PFSK-1 (cell line): ENCODE data around the gene LIMK1.

Source experiments
- POLR2AphosphoS5 ChIP-seq: IDR thresholded peaks from 2 replicates; pipeline ENCODE4 v1.6.1; 2012; ENCODE audit warnings: low read depth, mild to moderate bottlenecking, control low read depth, low read length, moderate library complexity
- REST ChIP-seq, 2 experiments: IDR thresholded peaks; 2 replicates each; pipeline versions ENCODE4 v1.6.1 to v1.8.0; 2011 to 2012; ENCODE audit warnings: low read depth in 2 of 2, low read length in 2 of 2, control low read depth in 1 of 2, inconsistent platforms in 1 of 2, mild to moderate bottlenecking in 1 of 2, moderate library complexity in 1 of 2; ENCODE audit not compliant: insufficient read depth in 1 of 2
- SIN3A ChIP-seq: IDR thresholded peaks from 2 replicates; pipeline ENCODE4 v1.6.1; 2012; ENCODE audit warnings: mild to moderate bottlenecking, low read length, moderate library complexity, borderline replicate concordance; ENCODE audit not compliant: insufficient read depth
- TAF1 ChIP-seq: IDR thresholded peaks from 2 replicates; pipeline ENCODE4 v1.6.1; 2012; ENCODE audit warnings: low read length, control low read depth, borderline replicate concordance; ENCODE audit not compliant: insufficient read depth

GRCh38 chr7:74074770-74075169 is 8.8 kb upstream of the LIMK1 start:
- no peak for TF ChIP-seq TAF1
- TF ChIP-seq SIN3A, result no peak
- TF ChIP-seq REST (IDR thresholded peaks at IDR 0.05; ENCODE audit: insufficient read depth in 1 of 2, low read depth in 2 of 2, low read length in 2 of 2), result no peak
- no peak for TF ChIP-seq POLR2AphosphoS5
